SJCRH30 (cell line): ENCODE data around the gene ROGDI. TPM values are rescaled to one million over a fixed set of nuclear protein-coding genes. Genes with fewer than 3 reads are reported as not detected.

ENCODE experiments used
- DNase-seq, 2 experiments: peaks; one replicate each; pipeline ENCODE4 v3.0.0-alpha.2; 2015 to 2020
- H3K27ac ChIP-seq: fragments of 250-450 bp; sonication (Bioruptor Pico); 2 replicates; pipeline ENCODE4 v1.5.1; 2020; ENCODE audit warnings: mild to moderate bottlenecking, moderate library complexity
- H3K27me3 ChIP-seq: fragments of 250-450 bp; sonication (Bioruptor Pico); 2 replicates; pipeline ENCODE4 v1.5.1; 2020; ENCODE audit warnings: mild to moderate bottlenecking, moderate library complexity
- H3K36me3 ChIP-seq: fragments of 250-450 bp; sonication (Bioruptor Pico); 2 replicates; pipeline ENCODE4 v1.5.1; 2020; ENCODE audit warnings: mild to moderate bottlenecking, moderate library complexity
- H3K4me1 ChIP-seq: fragments of 250-450 bp; sonication (Bioruptor Pico); 2 replicates; pipeline ENCODE4 v1.5.1; 2020; ENCODE audit warnings: mild to moderate bottlenecking, moderate library complexity
- H3K4me3 ChIP-seq: fragments of 250-450 bp; sonication (Bioruptor Pico); 2 replicates; pipeline ENCODE4 v1.5.1; 2020; ENCODE audit warnings: mild to moderate bottlenecking, moderate library complexity
- H3K9me3 ChIP-seq: fragments of 250-450 bp; sonication (Bioruptor Pico); replicated peaks from 2 replicates; pipeline ENCODE4 v1.5.1; 2020; ENCODE audit warnings: mild to moderate bottlenecking, moderate library complexity
- total RNA-seq: library from RNA; depleted of rRNA; stranded (reverse); fragments of >200 nt; shearing (Covaris generic); gene quantifications from 2 replicates; pipeline ENCODE4 v1.2.3, GENCODE V29; 2014; rRNA removed

ROGDI gene, protein sequence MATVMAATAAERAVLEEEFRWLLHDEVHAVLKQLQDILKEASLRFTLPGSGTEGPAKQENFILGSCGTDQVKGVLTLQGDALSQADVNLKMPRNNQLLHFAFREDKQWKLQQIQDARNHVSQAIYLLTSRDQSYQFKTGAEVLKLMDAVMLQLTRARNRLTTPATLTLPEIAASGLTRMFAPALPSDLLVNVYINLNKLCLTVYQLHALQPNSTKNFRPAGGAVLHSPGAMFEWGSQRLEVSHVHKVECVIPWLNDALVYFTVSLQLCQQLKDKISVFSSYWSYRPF
- total RNA-seq, result 15.1 and 20.5 TPM in 2 replicates

DNA sequence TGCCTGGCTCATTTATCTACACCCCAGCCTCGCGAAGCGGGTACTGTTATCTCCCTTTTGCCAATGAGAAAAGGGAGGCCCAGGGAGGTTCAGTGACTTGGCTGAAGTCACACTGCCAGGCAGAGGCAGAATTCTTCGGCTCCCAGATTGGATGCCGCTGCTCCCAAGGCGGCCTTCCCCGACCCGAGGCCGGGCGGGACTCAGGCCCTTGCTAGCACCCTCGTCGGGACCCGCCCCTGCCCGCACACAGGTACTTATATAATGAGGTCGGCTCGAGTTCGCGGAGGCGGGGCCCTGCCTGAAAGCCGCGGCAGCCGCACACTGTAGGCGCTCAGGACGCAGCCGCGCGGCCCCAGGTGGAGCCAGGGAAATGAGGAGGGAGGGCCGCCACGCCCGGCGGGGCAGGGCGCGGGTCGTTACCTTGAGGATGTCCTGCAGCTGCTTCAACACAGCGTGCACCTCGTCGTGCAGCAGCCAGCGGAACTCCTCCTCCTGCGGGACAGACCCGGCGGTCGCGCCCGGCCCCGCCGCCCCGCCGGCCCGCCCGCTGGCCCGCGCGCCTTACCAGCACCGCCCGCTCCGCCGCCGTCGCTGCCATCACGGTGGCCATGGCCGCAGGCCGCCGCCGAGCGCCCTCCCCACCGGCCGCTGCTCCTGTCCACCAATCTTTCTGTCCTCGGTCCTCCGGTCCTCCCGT lies at the start of gene ROGDI:
TSS of gene ROGDI (minus strand) at position 672 of the 697 bp plus-strand sequence. CDS start at position 610, 62 bp downstream.
- Histone ChIP-seq H3K27ac (peak within 1 kb of the TSS; percentile 71), H3K4me3 (peak within 1 kb of the TSS; percentile 93)
- peak; percentile 57 to 59 for DNase-seq

DNA sequence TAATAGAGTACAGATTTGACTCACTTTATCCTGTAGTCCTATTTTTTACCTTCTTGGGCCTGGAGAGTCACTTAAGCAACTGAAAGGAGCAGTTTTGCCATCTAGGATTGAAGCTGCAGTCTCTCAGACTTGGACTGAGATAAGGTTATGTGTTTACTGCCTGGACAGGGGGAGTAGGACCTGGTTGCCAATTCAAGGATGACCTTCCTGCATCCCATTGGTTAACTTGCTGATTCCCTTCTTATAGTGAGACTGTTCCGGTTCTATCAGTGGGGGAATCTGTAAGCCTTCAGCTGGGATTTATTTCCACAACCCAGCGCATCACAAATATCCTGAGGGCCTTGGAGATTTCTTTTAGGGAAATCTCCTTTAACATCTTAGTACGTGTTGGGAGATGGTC lies 47.8 kb upstream of the ROGDI start:
- H3K27ac ChIP-seq, result no peak overlapping the region
- no peak for DNase-seq
- no peaks in the 10 kb centered on the region for H3K9me3 ChIP-seq
- H3K4me1 ChIP-seq, result peaks cover 14% of the 10 kb centered on the region
- H3K27me3 ChIP-seq, result no peaks in the 10 kb centered on the region
- H3K36me3 ChIP-seq, result peaks cover 20% of the 10 kb centered on the region
- H3K4me3 ChIP-seq, result no peak overlapping the region

More for the DNA sequence above, at the start of gene ROGDI:
- peaks cover 7% of the 10 kb centered on the region; the same call in 1 of the 2 replicates for H3K36me3 ChIP-seq
- H3K9me3 ChIP-seq, result no peaks in the 10 kb centered on the region
- no peaks in the 10 kb centered on the region for H3K27me3 ChIP-seq
- peaks cover 16% of the 10 kb centered on the region for H3K4me1 ChIP-seq

DNA sequence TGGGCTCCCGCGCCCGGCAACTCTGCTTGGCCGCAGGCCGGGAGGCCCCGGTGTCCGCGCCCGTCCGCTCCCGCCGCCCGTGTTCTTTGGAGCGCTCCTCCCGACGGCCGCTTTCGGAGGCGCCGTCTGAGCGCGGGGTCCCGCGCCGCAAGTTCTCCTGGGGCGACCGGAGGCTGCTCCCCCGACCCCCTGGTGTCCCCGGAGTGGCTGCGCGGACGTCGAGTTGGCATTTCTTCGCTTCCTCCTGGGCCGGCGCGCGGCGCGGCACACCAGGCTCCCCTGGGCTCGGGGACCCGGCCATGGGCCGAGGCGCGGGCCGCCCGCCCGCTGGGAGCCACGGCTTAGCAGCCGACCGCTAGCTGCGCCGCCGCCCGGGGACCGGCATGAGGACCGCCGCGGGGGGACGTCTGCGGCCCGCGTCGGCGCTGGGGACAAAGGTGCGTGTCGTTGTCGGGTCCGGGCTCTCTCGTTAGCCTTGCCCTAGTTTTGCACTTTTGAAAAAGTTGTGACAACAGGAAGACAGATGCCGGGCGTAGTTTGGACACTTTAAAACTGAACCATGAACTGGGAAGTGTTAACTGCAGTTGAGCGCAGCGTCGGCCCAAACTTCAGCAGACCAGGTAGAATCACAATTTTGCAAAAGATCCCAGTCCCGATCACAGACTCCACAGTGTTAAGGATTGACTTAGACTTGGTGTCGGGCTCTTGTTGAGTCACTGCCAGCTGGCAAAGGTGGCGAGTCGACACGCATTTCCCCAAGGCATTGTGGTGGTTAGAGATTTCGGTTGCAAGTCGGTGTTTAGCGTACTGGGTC lies 45.5 kb upstream of the ROGDI start:
- Histone ChIP-seq H3K9me3 (no peaks in the 10 kb centered on the region), H3K36me3 (peaks cover 23% of the 10 kb centered on the region), H3K4me3 (peak overlapping the region; percentile 99), H3K27ac (peak overlapping the region; percentile 77; the same call in 1 of the 2 replicates), H3K27me3 (no peaks in the 10 kb centered on the region), H3K4me1 (peaks cover 14% of the 10 kb centered on the region)
- peak; percentile 36 to 48 for DNase-seq

DNA sequence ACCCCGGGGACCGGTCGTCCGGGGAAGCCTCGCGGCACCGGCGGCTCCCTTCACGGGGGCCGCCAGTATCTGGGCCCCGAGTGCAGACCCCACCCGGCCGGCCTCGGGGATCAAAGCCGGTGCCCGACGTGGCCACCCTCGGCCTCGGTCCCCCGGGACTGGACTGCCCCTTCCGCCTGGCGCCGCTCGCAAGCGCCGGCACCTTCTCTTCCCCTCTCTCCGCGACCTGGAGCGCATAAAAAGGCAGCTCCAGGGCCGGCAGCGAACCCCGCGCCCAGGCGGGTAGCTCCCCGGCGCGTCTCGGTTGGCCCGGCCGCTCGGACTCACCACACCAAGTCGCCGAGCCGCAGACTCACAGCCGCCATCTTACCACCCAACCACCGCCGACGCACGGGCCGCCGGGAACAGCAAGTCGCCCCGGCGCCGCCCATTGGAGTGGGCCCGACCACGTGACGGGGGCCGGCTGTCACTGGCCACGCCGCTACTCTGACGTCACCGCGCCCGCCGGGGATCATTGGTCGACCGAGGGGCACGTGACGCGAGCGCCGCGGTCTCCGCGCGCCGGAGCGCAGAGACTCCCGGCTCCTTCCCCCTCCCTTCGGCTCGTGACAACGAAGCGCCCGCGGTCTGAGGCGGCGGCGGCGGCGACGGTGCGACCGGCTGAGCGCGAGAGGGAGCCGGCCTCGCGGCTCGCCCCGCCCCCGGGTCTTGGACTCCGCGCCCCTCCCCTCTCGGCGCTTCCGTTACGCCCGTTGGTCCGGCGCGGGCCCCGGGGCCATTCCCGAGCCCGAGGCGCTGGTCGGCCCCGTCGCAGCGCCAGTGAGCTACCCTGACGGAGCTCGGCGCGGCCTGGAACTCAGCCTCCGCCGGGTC lies 44.7 kb upstream of the ROGDI start, which contains the start of the genes GLYR1 and UBN1:
TSS of gene GLYR1 (minus strand) at position 388 of the 873 bp plus-strand sequence. CDS start at position 365, 23 bp downstream.
TSS of gene UBN1 (plus strand) at position 581 of the 873 bp plus-strand sequence. CDS start 5,437 bp downstream, outside the sequence.
- H3K36me3 ChIP-seq, result peaks cover 27% of the 10 kb centered on the region
- DNase-seq, result peak; percentile 97 to 98

DNA sequence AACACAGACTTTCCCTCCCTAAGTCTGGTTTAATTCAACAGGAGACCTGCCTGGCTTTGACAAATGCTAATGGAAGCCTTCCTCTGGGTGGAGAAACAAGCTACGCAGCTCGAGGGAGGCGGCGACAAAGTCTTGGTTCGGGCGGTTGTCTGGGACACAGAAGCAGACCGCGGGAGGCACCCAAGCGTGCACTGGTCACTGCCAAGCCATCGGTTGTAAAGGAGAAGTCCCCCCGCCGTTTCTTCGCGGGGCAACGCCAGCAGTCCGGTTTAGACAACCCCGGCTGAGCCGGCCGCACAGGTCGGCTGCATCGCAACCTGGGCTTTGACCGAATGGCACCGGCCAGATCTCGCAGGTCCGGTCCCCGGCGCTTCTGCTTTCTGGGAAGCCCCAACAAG lies 44.1 kb upstream of the ROGDI start:
- no peaks in the 10 kb centered on the region for H3K27me3 ChIP-seq
- DNase-seq, result peak; percentile 29 to 38
- no peaks in the 10 kb centered on the region for H3K9me3 ChIP-seq
- peaks cover 14% of the 10 kb centered on the region for H3K4me1 ChIP-seq
- peak overlapping the region; percentile 99 for H3K4me3 ChIP-seq
- peak overlapping the region; percentile 77 for H3K27ac ChIP-seq
- H3K36me3 ChIP-seq, result peaks cover 30% of the 10 kb centered on the region

More for the DNA sequence above, 44.7 kb upstream of the ROGDI start, which contains the start of the genes GLYR1 and UBN1:
- Histone ChIP-seq H3K27me3 (no peaks in the 10 kb centered on the region), H3K9me3 (no peaks in the 10 kb centered on the region), H3K27ac (peak within 1 kb of the TSS; percentile 77), H3K4me3 (peak within 1 kb of the TSS; percentile 99), H3K4me1 (peaks cover 14% of the 10 kb centered on the region)

DNA sequence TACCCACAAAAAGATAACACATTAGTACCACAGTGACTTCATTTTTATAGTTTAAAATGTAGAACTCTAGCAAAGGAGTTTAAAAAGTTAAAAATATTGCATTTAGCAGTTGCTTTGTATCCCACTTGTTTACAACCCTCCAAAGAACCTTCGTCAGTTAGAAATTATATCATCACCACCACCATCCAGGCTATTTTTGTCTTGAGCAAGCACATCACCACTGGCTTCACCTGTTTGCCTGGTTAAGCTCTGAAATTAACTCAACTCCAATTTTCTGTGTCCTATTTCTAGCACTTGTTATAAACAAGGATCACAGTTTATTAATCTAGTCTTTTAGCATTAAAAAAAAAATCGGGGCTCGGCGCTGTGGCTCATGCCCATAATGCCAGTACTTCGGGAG lies 38.6 kb upstream of the ROGDI start:
- Histone ChIP-seq H3K36me3 (peaks cover 52% of the 10 kb centered on the region), H3K4me3 (no peak overlapping the region), H3K4me1 (peaks cover 5% of the 10 kb centered on the region), H3K27me3 (no peaks in the 10 kb centered on the region), H3K27ac (no peak overlapping the region), H3K9me3 (no peaks in the 10 kb centered on the region)
- DNase-seq, result no peak

DNA sequence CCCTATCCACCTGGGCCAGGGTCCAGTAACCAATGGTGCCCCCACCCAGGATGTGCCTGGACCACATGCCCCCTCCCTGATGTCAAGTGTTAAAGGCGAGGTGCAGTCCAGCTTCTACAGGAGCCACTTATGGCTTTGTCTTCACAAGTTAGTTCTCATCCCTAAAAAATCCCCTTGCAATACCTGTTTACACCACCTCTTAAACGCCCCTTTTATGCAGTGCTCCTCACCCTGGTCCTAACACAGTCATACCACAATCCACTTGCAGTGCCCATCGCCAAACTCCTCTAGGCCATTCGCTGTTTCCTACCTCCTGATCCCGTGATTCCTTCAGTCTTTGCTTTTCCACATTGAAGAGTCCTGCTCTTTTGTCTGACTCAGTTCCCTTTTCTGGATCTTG lies 37.5 kb upstream of the ROGDI start:
- no peaks in the 10 kb centered on the region for H3K9me3 ChIP-seq
- no peaks in the 10 kb centered on the region for H3K27me3 ChIP-seq
- H3K36me3 ChIP-seq, result peaks cover 54% of the 10 kb centered on the region
- no peaks in the 10 kb centered on the region for H3K4me1 ChIP-seq
- no peak overlapping the region for H3K4me3 ChIP-seq
- no peak overlapping the region for H3K27ac ChIP-seq
- no peak for DNase-seq

DNA sequence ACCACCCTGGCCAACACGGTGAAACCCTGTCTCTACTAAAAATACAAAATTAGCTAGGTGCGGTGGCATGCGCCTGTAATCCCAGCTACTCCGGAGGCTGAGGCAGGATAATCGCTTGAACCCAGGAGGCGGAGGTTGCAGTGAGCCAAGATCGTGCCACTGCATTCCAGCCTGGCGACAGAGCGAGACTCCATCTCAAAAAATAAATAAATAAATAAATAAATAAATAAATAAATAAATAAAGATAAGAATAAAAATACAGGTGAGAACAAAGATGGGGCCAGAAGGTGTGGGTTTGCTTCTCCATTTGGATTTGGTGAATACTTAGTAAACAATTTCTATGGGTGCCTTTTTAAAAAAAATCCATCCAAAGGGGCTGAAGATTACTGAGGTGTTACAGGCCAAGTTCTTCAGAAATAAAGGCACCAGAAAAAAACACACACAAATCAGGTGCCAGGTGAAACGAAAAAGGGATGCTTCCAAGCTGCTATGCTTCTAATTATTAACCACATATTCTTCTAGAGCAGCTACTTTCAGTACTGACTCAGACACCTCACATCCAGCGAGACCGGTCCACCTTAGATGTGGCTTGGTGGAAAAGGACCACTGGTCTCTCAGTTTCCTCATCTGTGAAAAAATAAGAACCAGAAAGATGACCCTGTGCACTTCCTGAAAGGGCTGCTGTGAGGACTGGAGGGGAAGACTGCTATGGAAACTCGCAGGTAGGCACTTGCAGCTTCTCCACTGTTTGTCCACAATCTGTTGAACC lies 35.5 kb upstream of the ROGDI start:
- Histone ChIP-seq H3K9me3 (no peaks in the 10 kb centered on the region), H3K27ac (no peak overlapping the region), H3K4me3 (no peak overlapping the region), H3K4me1 (no peaks in the 10 kb centered on the region), H3K27me3 (no peaks in the 10 kb centered on the region), H3K36me3 (peaks cover 44% of the 10 kb centered on the region)
- DNase-seq, result no peak

DNA sequence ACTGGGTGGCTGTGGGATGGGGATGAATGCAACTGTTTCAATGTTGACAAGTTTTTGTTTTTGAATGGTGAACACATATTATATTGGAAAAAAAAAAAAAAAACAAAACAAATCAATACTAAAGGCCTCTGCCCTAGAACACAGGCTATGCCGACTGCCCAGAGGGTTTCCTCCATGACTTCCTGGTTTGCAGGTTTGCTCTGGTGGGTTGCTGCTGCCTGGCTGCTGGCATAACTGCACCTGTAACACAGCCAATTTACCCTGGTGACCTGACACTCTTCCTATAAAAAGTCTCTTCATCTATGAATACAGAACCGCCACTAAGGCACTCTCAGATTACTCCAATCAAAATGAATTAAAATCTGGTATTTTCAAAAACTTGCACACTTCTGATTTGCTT lies 34.3 kb upstream of the ROGDI start:
- Histone ChIP-seq H3K9me3 (no peaks in the 10 kb centered on the region), H3K36me3 (peaks cover 49% of the 10 kb centered on the region), H3K4me3 (no peak overlapping the region), H3K27me3 (no peaks in the 10 kb centered on the region), H3K27ac (no peak overlapping the region), H3K4me1 (no peaks in the 10 kb centered on the region)
- DNase-seq, result no peak

DNA sequence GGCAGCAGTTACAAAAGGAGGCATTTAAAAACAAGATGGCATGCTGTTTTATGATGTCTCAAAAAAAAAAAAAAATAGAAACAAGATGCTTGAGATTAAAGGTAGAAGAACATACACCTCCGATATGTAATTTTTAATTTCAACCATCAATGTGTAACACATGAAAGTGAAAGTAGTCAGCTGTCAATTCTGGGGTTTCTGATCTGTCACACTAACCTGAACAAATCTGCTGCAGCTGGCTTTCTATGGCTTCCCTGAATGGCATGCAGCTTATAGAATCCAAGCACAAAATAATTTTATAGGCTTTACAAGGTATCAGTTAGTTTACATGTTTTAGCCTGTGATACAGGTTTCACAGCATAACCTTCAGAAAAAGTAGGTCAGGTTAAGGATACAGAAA lies 31.2 kb upstream of the ROGDI start:
- H3K4me1 ChIP-seq, result no peaks in the 10 kb centered on the region
- no peak for DNase-seq
- peaks cover 39% of the 10 kb centered on the region for H3K36me3 ChIP-seq

DNA sequence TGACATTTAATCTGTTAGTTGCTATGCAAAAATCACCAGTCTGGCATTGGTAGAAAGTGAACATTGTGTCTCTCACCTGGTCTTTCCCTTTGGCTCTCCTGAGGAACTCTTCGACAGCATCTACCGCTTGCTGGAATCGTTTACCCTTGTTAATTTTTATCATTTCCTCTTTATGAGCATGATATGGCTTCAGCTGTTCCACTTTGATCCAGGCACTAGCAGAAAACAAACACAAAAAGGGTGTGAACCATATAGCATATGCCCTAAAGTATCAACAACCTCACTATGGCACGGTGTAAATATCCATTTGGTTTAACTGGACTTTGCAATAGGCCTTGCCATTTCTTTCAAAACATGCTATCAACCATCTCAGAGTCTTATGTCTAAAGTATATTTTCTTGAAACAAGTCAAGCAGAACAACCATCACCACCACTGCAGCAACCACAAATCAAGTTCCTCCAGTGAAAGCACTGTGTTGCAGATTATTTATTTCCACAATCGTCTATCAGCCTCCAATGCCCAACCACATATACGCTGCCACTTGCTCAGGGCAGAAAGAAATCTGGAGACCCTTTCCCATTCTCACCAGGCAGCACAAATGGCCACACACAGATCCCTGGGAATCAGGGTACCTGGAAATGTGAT lies 30.4 kb upstream of the ROGDI start:
- Histone ChIP-seq H3K27me3 (no peaks in the 10 kb centered on the region), H3K4me1 (no peaks in the 10 kb centered on the region), H3K4me3 (no peak overlapping the region), H3K36me3 (peaks cover 39% of the 10 kb centered on the region), H3K27ac (no peak overlapping the region), H3K9me3 (no peaks in the 10 kb centered on the region)
- no peak for DNase-seq

More for the DNA sequence above, 31.2 kb upstream of the ROGDI start:
- Histone ChIP-seq H3K27me3 (no peaks in the 10 kb centered on the region), H3K9me3 (no peaks in the 10 kb centered on the region), H3K4me3 (no peak overlapping the region), H3K27ac (no peak overlapping the region)

DNA sequence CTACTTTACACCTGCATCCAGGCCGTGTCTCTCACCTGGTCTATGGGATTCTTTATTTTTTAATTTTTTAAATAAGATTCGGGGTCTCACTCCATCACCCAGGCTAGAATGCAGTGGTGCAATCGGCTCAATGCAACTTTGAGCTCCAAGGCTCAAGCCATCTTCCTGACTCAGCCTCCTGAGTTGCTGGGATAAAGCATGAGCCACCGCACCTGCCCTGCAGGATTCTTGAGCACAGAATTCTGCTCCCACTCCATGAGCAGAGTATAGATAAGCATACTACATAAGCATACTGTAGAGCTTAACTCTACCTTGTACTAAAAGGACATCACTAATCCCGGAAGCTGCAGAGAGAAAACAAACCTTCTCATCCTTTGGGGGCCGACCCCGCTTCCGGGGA lies 29.2 kb upstream of the ROGDI start:
- H3K27me3 ChIP-seq, result no peaks in the 10 kb centered on the region
- no peaks in the 10 kb centered on the region for H3K9me3 ChIP-seq
- H3K4me1 ChIP-seq, result no peaks in the 10 kb centered on the region
- DNase-seq, result no peak
- peaks cover 39% of the 10 kb centered on the region for H3K36me3 ChIP-seq
- H3K4me3 ChIP-seq, result no peak overlapping the region
- H3K27ac ChIP-seq, result no peak overlapping the region

DNA sequence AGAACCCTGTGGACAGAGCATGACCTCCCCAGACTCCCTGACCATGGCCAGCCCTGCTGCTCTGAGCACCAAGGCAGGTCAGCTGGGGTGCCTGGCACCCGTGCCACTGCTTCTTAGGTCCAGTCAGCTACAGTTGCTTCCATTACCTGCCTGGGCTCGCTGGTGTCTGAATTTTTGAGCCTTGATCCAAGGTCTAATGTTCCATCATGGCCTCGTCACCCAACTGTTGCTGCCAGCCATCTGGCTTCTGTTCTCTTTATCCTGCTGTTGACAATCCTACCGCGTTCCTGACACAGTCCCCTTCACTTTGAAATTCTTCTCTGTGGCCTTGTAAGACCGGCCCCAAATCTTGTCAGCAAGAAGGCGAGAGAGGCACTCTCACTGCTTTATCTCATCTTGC lies 28.0 kb upstream of the ROGDI start:
- peaks cover 38% of the 10 kb centered on the region for H3K36me3 ChIP-seq
- no peak for DNase-seq
- H3K9me3 ChIP-seq, result no peaks in the 10 kb centered on the region
- H3K4me3 ChIP-seq, result no peak overlapping the region
- H3K27me3 ChIP-seq, result no peaks in the 10 kb centered on the region
- H3K27ac ChIP-seq, result no peak overlapping the region
- H3K4me1 ChIP-seq, result no peaks in the 10 kb centered on the region
